ENCODE data around the gene NEURL4.

GRCh38 chr17:7304179-7304578 lies 25.0 kb downstream of the NEURL4 start:
- TF ChIP-seq CTCF (conservative IDR thresholded peaks at IDR 0.05; ENCODE audit: low read depth, low read length) (no peak), EZH2 (IDR thresholded peaks at IDR 0.05; ENCODE audit: borderline replicate concordance, low read depth, low read length, poor library complexity, severe bottlenecking) (no peak)

All from A673 (cell line).